Panc1 (cell line): ENCODE results near the gene NEK2. TPM values are rescaled to one million over a fixed set of nuclear protein-coding genes. Genes with fewer than 3 reads are reported as not detected.

Source experiments
- ATAC-seq: fragments of 200-7000 bp; cut with Tn5 transposase; 2 replicates; pipeline ENCODE4 v1.9.1; 2020; ENCODE audit warnings: mild to moderate bottlenecking, moderate library complexity
- BruUV-seq: library from RNA; stranded (reverse); fragments of 400-500 nt; replicated peaks from 2 replicates; lab custom pipeline; 2021; lab: Mats Ljungman, UMichigan
- CTCF ChIA-PET: fragments of 300-600 bp; sonication (Branson Sonifier 250); formaldehyde crosslinking; loops from one replicate; lab custom pipeline; 2022; ENCODE audit warnings: antibody characterized with exemption; lab: Charles Lee
- POLR2A ChIA-PET: fragments of 300-600 bp; sonication (Branson Sonifier 250); formaldehyde crosslinking; loops from one replicate; lab custom pipeline; 2022; ENCODE audit warnings: antibody characterized with exemption; lab: Charles Lee
- DNase-seq: peaks from one replicate; pipeline ENCODE4 v3.0.0-alpha.2; 2010; ENCODE audit warnings: low read depth, low spot score
- H3K27ac ChIP-seq: 2 replicates; pipeline ENCODE4 v1.5.1; 2011; ENCODE audit warnings: mild to moderate bottlenecking, low read length, inconsistent platforms
- H3K27me3 ChIP-seq: fragments of 200-500 bp; sonication (Bioruptor generic); 2 replicates; pipeline ENCODE4 v1.6.0; 2014; ENCODE audit warnings: low read length, inconsistent platforms; ENCODE audit not compliant: control insufficient read depth, insufficient read depth
- H3K36me3 ChIP-seq: fragments of 200-500 bp; sonication (Bioruptor generic); 2 replicates; pipeline ENCODE4 v1.5.1; 2014; ENCODE audit warnings: inconsistent platforms, mild to moderate bottlenecking, low read length, moderate library complexity; ENCODE audit not compliant: control insufficient read depth, insufficient read depth
- H3K4me1 ChIP-seq: 2 replicates; pipeline ENCODE4 v1.5.1; 2011; ENCODE audit warnings: inconsistent platforms, mild to moderate bottlenecking, low read length, moderate library complexity; ENCODE audit not compliant: control insufficient read depth, insufficient read depth
- H3K4me3 ChIP-seq, 2 experiments: 2 replicates each; pipeline ENCODE4 v1.5.1; 2011 to 2012; ENCODE audit warnings: low read depth in 2 of 2, low read length in 2 of 2, mild to moderate bottlenecking in 2 of 2, inconsistent platforms in 1 of 2, moderate library complexity in 1 of 2
- H3K9me3 ChIP-seq: fragments of 200-500 bp; sonication (Bioruptor generic); 2 replicates; pipeline ENCODE4 v1.5.1; 2014; ENCODE audit warnings: low read depth, mild to moderate bottlenecking, inconsistent platforms, low read length, moderate library complexity; ENCODE audit not compliant: control insufficient read depth, insufficient read depth
- CTCF ChIP-seq: fragments of 450-650 bp; IDR thresholded peaks from 2 replicates; pipeline ENCODE4 v1.5.1; 2017; ENCODE audit warnings: mild to moderate bottlenecking
- POLR2AphosphoS5 ChIP-seq: IDR thresholded peaks from 2 replicates; pipeline ENCODE4 v1.6.1; 2012; ENCODE audit warnings: mild to moderate bottlenecking, low read depth, low read length, moderate library complexity
- REST ChIP-seq, 2 experiments: IDR thresholded peaks; 2 replicates each; pipeline ENCODE4 v1.6.1; 2011 to 2012; ENCODE audit warnings: low read depth in 2 of 2, control low read depth in 1 of 2, low read length in 1 of 2, mild to moderate bottlenecking in 1 of 2, moderate library complexity in 1 of 2; ENCODE audit not compliant: insufficient read depth in 1 of 2
- SIN3A ChIP-seq: IDR thresholded peaks from 2 replicates; pipeline ENCODE4 v1.6.1; 2012; ENCODE audit warnings: low read depth, mild to moderate bottlenecking, low read length, moderate library complexity, borderline replicate concordance; ENCODE audit not compliant: insufficient read depth
- TCF7L2 ChIP-seq: IDR thresholded peaks from 2 replicates; pipeline ENCODE4 v1.6.1; 2011; ENCODE audit warnings: mild to moderate bottlenecking, low read depth, low read length, inconsistent platforms
- in situ Hi-C: cut with HindIII; loops from 2 replicates; pipeline ENCODE4 v1.10.0; 2016; ENCODE audit warnings: low sequenced_read_pairs, low pct_unique_long_range_greater_than_20kb
- intact Hi-C: fragments of 100-400 bp; cut with micrococcal nuclease; formaldehyde crosslinking; loops from one replicate; pipeline ENCODE4 v1.10.0; 2022; ENCODE audit not compliant: unreplicated experiment
- total RNA-seq: library from RNA; stranded (reverse); gene quantifications from one replicate; pipeline ENCODE4 v1.2.1, GENCODE V29; 2021; ENCODE audit not compliant: unreplicated experiment

Gene NEK2
- total RNA-seq, 1 experiment from 2014 or later, result 34.4 TPM

GRCh38 chr1:211616965-211617297 lies 58.5 kb downstream of the NEK2 start:
- BruUV-seq, result no TSS peak
- ATAC-seq (no peak), DNase-seq (no peak)
- intact Hi-C loops (no loop called here), in situ Hi-C loops (no loop called here)
- Histone ChIP-seq H3K27me3 (no peaks in the 10 kb centered on the region), H3K27ac (no peak overlapping the region), H3K4me3 (no peak overlapping the region), H3K36me3 (no peaks in the 10 kb centered on the region), H3K9me3 (no peaks in the 10 kb centered on the region), H3K4me1 (peaks cover 3% of the 10 kb centered on the region; the same call in 1 of the 2 replicates)
- TF ChIP-seq TCF7L2, result no peak
- TF ChIP-seq SIN3A, result no peak
- no peak for TF ChIP-seq CTCF
- TF ChIP-seq POLR2AphosphoS5, result no peak
- TF ChIP-seq REST (IDR thresholded peaks at IDR 0.05; ENCODE audit: insufficient read depth in 1 of 2, low read depth in 2 of 2, low read length in 1 of 2), result no peak
- ChIA-PET CTCF (no interaction called here), POLR2A (no interaction called here)

GRCh38 chr1:211616231-211616964 lies 59.0 kb downstream of the NEK2 start:
- TF ChIP-seq CTCF (no peak), SIN3A (no peak), REST (IDR thresholded peaks at IDR 0.05; ENCODE audit: insufficient read depth in 1 of 2, low read depth in 2 of 2, low read length in 1 of 2) (no peak), TCF7L2 (no peak), POLR2AphosphoS5 (no peak)
- in situ Hi-C loops (no loop called here), intact Hi-C loops (no loop called here)
- H3K36me3 ChIP-seq, result no peaks in the 10 kb centered on the region
- no peaks in the 10 kb centered on the region for H3K9me3 ChIP-seq
- POLR2A ChIA-PET, result no interaction called here
- no peak for ATAC-seq
- CTCF ChIA-PET, result no interaction called here
- no peak overlapping the region for H3K4me3 ChIP-seq
- H3K27ac ChIP-seq, result no peak overlapping the region
- H3K4me1 ChIP-seq, result peaks cover 3% of the 10 kb centered on the region; the same call in 1 of the 2 replicates
- BruUV-seq, result no TSS peak
- no peak for DNase-seq
- H3K27me3 ChIP-seq, result no peaks in the 10 kb centered on the region
